Measurements from ENCODE around the gene NLK.

The NLK gene

GRCh38 chr17:28100251-28100650, 57.8 kb downstream of the NLK start:
- H3K4me3 ChIP-seq (ENCODE audit: control insufficient read depth, low read depth, low read length), result no peak overlapping the region
- TF ChIP-seq CTCF (conservative IDR thresholded peaks at IDR 0.05; ENCODE audit: control insufficient read depth, insufficient read depth, low read depth, low read length), result no peak

DNA sequence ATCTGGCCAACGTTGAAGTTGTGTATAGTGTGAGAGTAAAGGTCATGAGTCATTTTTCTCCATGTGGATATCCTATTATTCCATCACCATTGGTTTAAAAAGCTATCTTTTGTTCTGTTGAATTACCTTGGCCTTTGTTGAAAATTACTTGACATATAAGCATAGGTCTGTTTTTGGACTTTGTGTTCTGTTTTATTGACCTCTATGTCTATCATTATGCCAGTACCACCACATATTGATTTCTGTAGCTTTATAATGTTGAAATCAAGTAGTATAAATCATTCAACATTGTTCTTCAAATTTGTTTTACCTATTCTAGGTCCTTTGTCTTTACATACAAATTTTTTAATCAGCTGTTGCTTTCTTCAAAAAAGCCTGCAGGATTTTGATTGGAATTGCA, 58.5 kb downstream of the NLK start:
- no peak for DNase-seq (ENCODE audit: low read depth)
- H3K4me3 ChIP-seq (ENCODE audit: control insufficient read depth, low read depth, low read length), result no peak overlapping the region
- no peak for TF ChIP-seq CTCF (conservative IDR thresholded peaks at IDR 0.05; ENCODE audit: control insufficient read depth, insufficient read depth, low read depth, low read length)

More at GRCh38 chr17:28100251-28100650, 57.8 kb downstream of the NLK start:
- no peak for DNase-seq (ENCODE audit: low read depth)

DNA sequence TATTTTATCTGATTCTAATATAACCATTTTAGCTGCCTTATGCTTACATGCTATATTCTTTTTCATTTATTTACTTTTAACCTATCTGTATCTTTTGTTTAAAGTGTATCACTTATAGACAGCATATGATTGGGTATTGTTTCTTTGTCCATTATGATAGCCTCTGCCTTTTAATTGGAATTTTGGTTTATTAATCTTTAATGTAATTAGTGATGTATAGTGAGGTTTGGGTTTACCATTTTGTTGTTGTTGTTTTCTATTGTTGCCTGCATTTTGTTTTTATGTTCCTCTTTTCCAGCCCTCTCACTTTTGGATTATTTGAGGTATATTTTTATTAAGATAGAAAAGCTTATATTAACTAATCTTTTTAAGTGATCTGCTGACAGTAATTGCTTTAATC, 59.4 kb downstream of the NLK start:
- DNase-seq (ENCODE audit: low read depth), result no peak
- no peak overlapping the region for H3K4me3 ChIP-seq (ENCODE audit: control insufficient read depth, low read depth, low read length)
- no peak for TF ChIP-seq CTCF (conservative IDR thresholded peaks at IDR 0.05; ENCODE audit: control insufficient read depth, insufficient read depth, low read depth, low read length)

GRCh38 chr17:28105501-28105900, 63.0 kb downstream of the NLK start:
- TF ChIP-seq CTCF (conservative IDR thresholded peaks at IDR 0.05; ENCODE audit: control insufficient read depth, insufficient read depth, low read depth, low read length), result no peak
- DNase-seq (ENCODE audit: low read depth), result no peak
- H3K4me3 ChIP-seq (ENCODE audit: control insufficient read depth, low read depth, low read length), result no peak overlapping the region

GRCh38 chr17:28110184-28110583, 67.7 kb downstream of the NLK start:
- no peak for DNase-seq (ENCODE audit: low read depth)
- TF ChIP-seq CTCF (conservative IDR thresholded peaks at IDR 0.05; ENCODE audit: control insufficient read depth, insufficient read depth, low read depth, low read length), result no peak
- no peak overlapping the region for H3K4me3 ChIP-seq (ENCODE audit: control insufficient read depth, low read depth, low read length)

DNA sequence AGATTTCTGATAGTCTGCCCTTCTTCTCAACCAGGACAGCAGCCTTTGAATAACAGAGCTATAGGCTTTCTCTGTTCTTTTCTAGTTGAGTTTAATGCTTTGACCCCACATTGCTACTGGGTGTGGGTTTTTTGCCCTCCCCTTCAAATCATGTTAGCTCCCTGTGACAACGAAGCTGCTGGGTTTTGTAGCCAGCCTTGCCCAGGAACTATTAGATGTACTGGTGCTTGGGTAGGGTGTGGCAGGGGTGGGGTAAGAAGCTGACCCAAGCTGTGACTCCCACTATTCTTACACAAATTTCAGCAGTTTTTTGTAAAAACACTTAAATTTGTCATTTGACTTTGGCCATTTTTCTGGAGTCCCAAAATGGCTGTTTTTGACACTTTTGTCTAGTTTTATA, 69.7 kb downstream of the NLK start:
- peak; percentile 6 for DNase-seq (ENCODE audit: low read depth)

More for the DNA sequence above, 69.7 kb downstream of the NLK start:
- H3K4me3 ChIP-seq (ENCODE audit: control insufficient read depth, low read depth, low read length), result no peak overlapping the region
- no peak for TF ChIP-seq CTCF (conservative IDR thresholded peaks at IDR 0.05; ENCODE audit: control insufficient read depth, insufficient read depth, low read depth, low read length)

Data from fibroblast of mammary gland (primary cell).